Right lobe of liver (tissue), 6 donors: ENCODE data around the gene MTHFD1L. TPM values are rescaled to one million over a fixed set of nuclear protein-coding genes. Genes with fewer than 3 reads are reported as not detected.

Experiments used
- ATAC-seq, 4 donors: fragments of 200-7000 bp; cut with Tn5 transposase; one replicate each; pipeline ENCODE4 v1.9.1; 2020; ENCODE audit warnings: mild to moderate bottlenecking in 4 of 4, moderate library complexity in 4 of 4
- DNase-seq, 3 donors: peaks; one replicate each; pipeline ENCODE4 v3.0.0-alpha.2; 2020
- H3K27ac ChIP-seq, 3 donors: fragments of 200-600 bp; one replicate each; pipeline ENCODE4 v1.8.0; 2022
- H3K27me3 ChIP-seq, 2 donors: fragments of 200-600 bp; one replicate each; pipeline ENCODE4 v1.8.0; 2022
- H3K36me3 ChIP-seq, 4 donors: fragments of 200-600 bp; sonication (generic) in 1 of 4; one replicate each; pipeline versions ENCODE4 v1.5.1 to v1.8.0; 2017 to 2022; ENCODE audit warnings: control low read depth in 1 of 4
- H3K4me1 ChIP-seq, 4 donors: fragments of 200-600 bp; sonication (generic) in 1 of 4; one replicate each; pipeline versions ENCODE4 v1.5.1 to v1.8.0; 2017 to 2022; ENCODE audit warnings: control low read depth in 1 of 4
- H3K4me3 ChIP-seq, 3 donors: fragments of 200-600 bp; one replicate each; pipeline ENCODE4 v1.8.0; 2022
- H3K9me3 ChIP-seq, 4 donors: fragments of 200-600 bp; sonication (generic) in 1 of 4; one replicate each; pipeline versions ENCODE4 v1.5.1 to v1.8.0; 2017 to 2022; ENCODE audit warnings: control low read depth in 1 of 4
- CTCF ChIP-seq, 4 donors: fragments of 200-600 bp in 3 of 4; fragments of 450-650 bp in 1 of 4; IDR thresholded peaks; one replicate each; pipeline versions ENCODE4 v1.5.1 to v1.8.0; 2016 to 2022; ENCODE audit warnings: antibody characterized with exemption in 4 of 4, mild to moderate bottlenecking in 2 of 4
- POLR2A ChIP-seq: fragments of 450-650 bp; IDR thresholded peaks from one replicate; pipeline ENCODE4 v1.6.1; 2017; ENCODE audit warnings: antibody characterized with exemption, mild to moderate bottlenecking
- WGBS: methylation state at CpG from one replicate; pipeline ENCODE4 v1.1.6; 2018; ENCODE audit warnings: low coverage, low lambda C conversion rate; ENCODE audit not compliant: insufficient coverage; ENCODE audit errors: missing lambda C conversion rate; 5-methylcytosine and 5-hydroxymethylcytosine counted together
- intact Hi-C, 2 donors: fragments of 100-400 bp; cut with DNase I; formaldehyde crosslinking; loops; one replicate each; pipeline versions ENCODE4 v1.11.2 to v1.14.1; 2022
- total RNA-seq, 6 experiments: library from RNA; depleted of rRNA in 2 of 6; stranded (reverse); fragments of >200 nt in 2 of 6; fragmentation: NEBNext Ultra II Directional in 3 of 6; extraction: Animal tissue kit (Norgen Biotek cat#: 25700) in 3 of 6; gene quantifications; one replicate each; pipeline versions ENCODE4 v1.1.0 to v1.2.4, GENCODE V29; 2016 to 2023
- donor health status: DM: no; HTN: yes; CAD: no.
- donor health status: DM: no; HTN: no; CAD: no.
- donor health status: DM: no; HTN: no; CAD: no.
- donor health status: DM: no; HTN: yes; CAD: no.
- donor health status: DM: no; HTN: yes; CAD: no.

Gene MTHFD1L
- total RNA-seq, 6 experiments from 2014 or later = 1.7 to 11.5 (median 4.9) TPM

- Histone ChIP-seq H3K36me3 (no peaks in the 10 kb centered on the region), H3K27me3 (no peaks in the 10 kb centered on the region), H3K9me3 (no peaks in the 10 kb centered on the region), H3K27ac (no peak overlapping the region), H3K4me1 (no peaks in the 10 kb centered on the region), H3K4me3 (no peak overlapping the region)
- 100% methylated on average over 3 of the region's 4 CpGs for WGBS
- TF ChIP-seq POLR2A (no peak), CTCF (IDR thresholded peaks at IDR 0.05) (no peak)
- ATAC-seq (no peak), DNase-seq (no peak)
- intact Hi-C loops = no loop called here
These were observed 68.9 kb downstream of the MTHFD1L start for GRCh38 chr6:150934380-150934779.

- no peak for TF ChIP-seq CTCF (IDR thresholded peaks at IDR 0.05)
- no peak for TF ChIP-seq POLR2A
- intact Hi-C loops = no loop called here
- Histone ChIP-seq H3K27ac (no peak overlapping the region), H3K4me1 (no peaks in the 10 kb centered on the region), H3K27me3 (no peaks in the 10 kb centered on the region), H3K9me3 (no peaks in the 10 kb centered on the region), H3K4me3 (no peak overlapping the region), H3K36me3 (no peaks in the 10 kb centered on the region)
- WGBS = 100% methylated on average over 1 of the region's 2 CpGs
- ATAC-seq (no peak), DNase-seq (no peak)
These were observed 70.6 kb downstream of the MTHFD1L start for GRCh38 chr6:150936021-150936555.

GRCh38 chr6:150937132-150937906 is 71.8 kb downstream of the MTHFD1L start:
- no peaks in the 10 kb centered on the region for H3K4me1 ChIP-seq
- 93% methylated on average over 22 of the region's 26 CpGs for WGBS
- DNase-seq (no peak), ATAC-seq (no peak)
- no peaks in the 10 kb centered on the region for H3K9me3 ChIP-seq
- no peak overlapping the region for H3K4me3 ChIP-seq
- TF ChIP-seq CTCF (IDR thresholded peaks at IDR 0.05) (no peak), POLR2A (no peak)
- no peak overlapping the region for H3K27ac ChIP-seq
- no peaks in the 10 kb centered on the region for H3K36me3 ChIP-seq
- intact Hi-C loops = no loop called here
- H3K27me3 ChIP-seq = no peaks in the 10 kb centered on the region

GRCh38 chr6:150939399-150939798 is 73.9 kb downstream of the MTHFD1L start:
- no peaks in the 10 kb centered on the region for H3K4me1 ChIP-seq
- intact Hi-C loops = no loop called here
- no peaks in the 10 kb centered on the region for H3K27me3 ChIP-seq
- WGBS = 71% methylated on average over 5 of the region's 5 CpGs
- H3K27ac ChIP-seq = no peak overlapping the region
- no peaks in the 10 kb centered on the region for H3K9me3 ChIP-seq
- DNase-seq = no peak
- no peak for TF ChIP-seq CTCF (IDR thresholded peaks at IDR 0.05)
- TF ChIP-seq POLR2A = no peak
- no peak overlapping the region for H3K4me3 ChIP-seq
- peak in 3 of 4 donors; percentile 47 to 78 (median 72) for ATAC-seq
- H3K36me3 ChIP-seq = no peaks in the 10 kb centered on the region
